CD4-positive, alpha-beta T cell (primary cell): ENCODE data around the gene SLC2A6. TPM values are rescaled to one million over a fixed set of nuclear protein-coding genes. Genes with fewer than 3 reads are reported as not detected.

Experiments
- ATAC-seq: fragments of 200-7000 bp; cut with Tn5 transposase; one replicate; pipeline ENCODE4 v1.10.0; 2022; ENCODE audit warnings: mild to moderate bottlenecking; ENCODE audit not compliant: poor library complexity
- CTCF ChIA-PET: fragments of 350-600 bp; sonication (Branson Sonifier 250); formaldehyde crosslinking; loops from one replicate; lab custom pipeline; 2021; ENCODE audit warnings: antibody characterized with exemption, inconsistent platforms; lab: Charles Lee
- POLR2A ChIA-PET: fragments of 350-600 bp; sonication (Branson Sonifier 250); formaldehyde crosslinking; loops from one replicate; lab custom pipeline; 2021; ENCODE audit warnings: antibody characterized with exemption, inconsistent platforms; lab: Charles Lee
- DNase-seq, 14 experiments: peaks; one replicate each; pipeline ENCODE4 v3.0.0-alpha.2; 2013 to 2020; ENCODE audit warnings: mixed read lengths in 2 of 14
- H3K27ac ChIP-seq, 2 donors: one replicate each; pipeline versions ENCODE4 v1.5.1 to v1.7.0; 2013; ENCODE audit warnings: low read length in 2 of 2, low read depth in 1 of 2, mild to moderate bottlenecking in 1 of 2
- H3K27me3 ChIP-seq, 2 experiments: 1 replicate in 1 of 2; 2 replicates in 1 of 2; pipeline versions ENCODE4 v1.6.1 to v1.7.0; 2013; ENCODE audit warnings: low read length in 2 of 2, control low read depth in 1 of 2, mild to moderate bottlenecking in 1 of 2, moderate library complexity in 1 of 2; ENCODE audit not compliant: insufficient read depth in 2 of 2, control insufficient read depth in 1 of 2
- H3K36me3 ChIP-seq: one replicate; pipeline ENCODE4 v1.6.1; 2013; ENCODE audit warnings: low read length, control low read depth; ENCODE audit not compliant: insufficient read depth
- H3K4me1 ChIP-seq: one replicate; pipeline ENCODE4 v1.6.1; 2013; ENCODE audit warnings: low read length, control low read depth; ENCODE audit not compliant: insufficient read depth
- H3K4me3 ChIP-seq: one replicate; pipeline ENCODE4 v1.5.1; 2013; ENCODE audit warnings: mild to moderate bottlenecking, low read length, moderate library complexity
- H3K9me3 ChIP-seq, 2 experiments: 1 replicate in 1 of 2; 2 replicates in 1 of 2; pipeline versions ENCODE4 v1.6.1 to v1.7.0; 2013; ENCODE audit warnings: low read length in 2 of 2, mild to moderate bottlenecking in 2 of 2, control low read depth in 1 of 2, moderate library complexity in 1 of 2; ENCODE audit not compliant: control insufficient read depth in 1 of 2, insufficient read depth in 1 of 2
- H3K27ac Mint-ChIP-seq: one replicate; pipeline ENCODE4 v1.8.0; 2020; ENCODE audit warnings: mixed read lengths
- H3K27me3 Mint-ChIP-seq: one replicate; pipeline ENCODE4 v1.8.0; 2021; ENCODE audit warnings: mixed read lengths
- H3K36me3 Mint-ChIP-seq: one replicate; pipeline ENCODE4 v1.8.0; 2021; ENCODE audit warnings: low read depth, mixed read lengths
- H3K4me1 Mint-ChIP-seq: one replicate; pipeline ENCODE4 v1.8.0; 2021; ENCODE audit warnings: low read depth, mixed read lengths
- H3K4me3 Mint-ChIP-seq: one replicate; pipeline ENCODE4 v1.8.0; 2020; ENCODE audit warnings: mild to moderate bottlenecking, mixed read lengths
- H3K9me3 Mint-ChIP-seq: one replicate; pipeline ENCODE4 v1.8.0; 2020; ENCODE audit warnings: mixed read lengths
- intact Hi-C, 2 experiments: fragments of 100-400 bp; cut with DNase I in 1 of 2; cut with micrococcal nuclease in 1 of 2; formaldehyde crosslinking; loops; one replicate each; pipeline versions ENCODE4 v1.15.1 to v1.9.0; 2023 to 2025; cut with DNase I, micrococcal nuclease
- total RNA-seq, 174 experiments: library from RNA in 2 of 174; stranded (reverse) in 2 of 174; gene quantifications; one replicate each; pipeline ENCODE4 v1.2.3 and lab custom pipeline; 2021 to 2026
- TF ChIP-seq, protein P1 (sequence below): fragments of 200-600 bp; IDR thresholded peaks from one replicate; pipeline ENCODE4 v1.8.0; 2022; ENCODE audit warnings: antibody characterized with exemption, mild to moderate bottlenecking

The SLC2A6 gene
- total RNA-seq, 2 experiments from 2014 or later = 1.8 to 3.2 TPM

DNA sequence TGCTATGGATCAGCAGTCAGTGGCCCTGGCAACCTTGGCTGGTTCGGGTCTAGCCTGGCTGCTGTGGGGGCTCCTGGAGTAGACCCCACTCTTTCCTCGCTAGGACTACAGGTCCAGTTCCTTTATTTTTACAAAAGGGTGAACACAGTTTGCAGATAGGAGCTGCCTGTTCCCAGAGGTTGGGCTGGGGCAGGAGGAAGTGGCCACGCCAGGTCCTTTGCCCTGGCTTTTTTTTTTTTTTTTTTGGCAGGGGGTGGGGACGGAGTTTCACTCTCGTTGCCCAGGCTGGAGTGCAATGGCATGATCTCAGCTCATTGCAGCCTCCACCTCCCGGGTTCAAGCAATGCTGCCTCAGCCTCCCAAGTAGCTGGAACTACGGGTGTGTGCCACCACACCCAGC is 7.9 kb downstream of the SLC2A6 start:
- Histone ChIP-seq H3K4me1 (no peaks in the 10 kb centered on the region), H3K27me3 (no peaks in the 10 kb centered on the region), H3K9me3 (no peaks in the 10 kb centered on the region), H3K27ac (no peak overlapping the region), H3K36me3 (no peaks in the 10 kb centered on the region), H3K4me3 (no peak overlapping the region)
- no peaks in the 10 kb centered on the region for H3K27me3 Mint-ChIP-seq
- ATAC-seq (no peak), DNase-seq (no peak)
- no peaks in the 10 kb centered on the region for H3K36me3 Mint-ChIP-seq
- no peaks in the 10 kb centered on the region for H3K9me3 Mint-ChIP-seq
- intact Hi-C loops = no loop called here
- CTCF ChIA-PET = no interaction called here
- H3K4me1 Mint-ChIP-seq = no peaks in the 10 kb centered on the region
- H3K27ac Mint-ChIP-seq = no peak overlapping the region
- TF ChIP-seq, protein P1, sequence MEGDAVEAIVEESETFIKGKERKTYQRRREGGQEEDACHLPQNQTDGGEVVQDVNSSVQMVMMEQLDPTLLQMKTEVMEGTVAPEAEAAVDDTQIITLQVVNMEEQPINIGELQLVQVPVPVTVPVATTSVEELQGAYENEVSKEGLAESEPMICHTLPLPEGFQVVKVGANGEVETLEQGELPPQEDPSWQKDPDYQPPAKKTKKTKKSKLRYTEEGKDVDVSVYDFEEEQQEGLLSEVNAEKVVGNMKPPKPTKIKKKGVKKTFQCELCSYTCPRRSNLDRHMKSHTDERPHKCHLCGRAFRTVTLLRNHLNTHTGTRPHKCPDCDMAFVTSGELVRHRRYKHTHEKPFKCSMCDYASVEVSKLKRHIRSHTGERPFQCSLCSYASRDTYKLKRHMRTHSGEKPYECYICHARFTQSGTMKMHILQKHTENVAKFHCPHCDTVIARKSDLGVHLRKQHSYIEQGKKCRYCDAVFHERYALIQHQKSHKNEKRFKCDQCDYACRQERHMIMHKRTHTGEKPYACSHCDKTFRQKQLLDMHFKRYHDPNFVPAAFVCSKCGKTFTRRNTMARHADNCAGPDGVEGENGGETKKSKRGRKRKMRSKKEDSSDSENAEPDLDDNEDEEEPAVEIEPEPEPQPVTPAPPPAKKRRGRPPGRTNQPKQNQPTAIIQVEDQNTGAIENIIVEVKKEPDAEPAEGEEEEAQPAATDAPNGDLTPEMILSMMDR = no peak
- no peak overlapping the region for H3K4me3 Mint-ChIP-seq
- POLR2A ChIA-PET = no interaction called here

- POLR2A ChIA-PET = no interaction called here
- no peaks in the 10 kb centered on the region for H3K9me3 ChIP-seq
- no peaks in the 10 kb centered on the region for H3K4me1 ChIP-seq
- no peaks in the 10 kb centered on the region for H3K36me3 ChIP-seq
- DNase-seq = no peak
- intact Hi-C loops = no loop called here
- CTCF ChIA-PET = no interaction called here
- no peak overlapping the region for H3K27ac Mint-ChIP-seq
- H3K4me3 Mint-ChIP-seq = no peak overlapping the region
- no peaks in the 10 kb centered on the region for H3K4me1 Mint-ChIP-seq
- no peak for ATAC-seq
- H3K36me3 Mint-ChIP-seq = no peaks in the 10 kb centered on the region
- H3K27me3 ChIP-seq = no peaks in the 10 kb centered on the region
- H3K27me3 Mint-ChIP-seq = no peaks in the 10 kb centered on the region
- TF ChIP-seq, protein P1 = no peak
- H3K27ac ChIP-seq = no peak overlapping the region
- H3K4me3 ChIP-seq = no peak overlapping the region
- H3K9me3 Mint-ChIP-seq = no peaks in the 10 kb centered on the region
Observed at GRCh38 chr9:133470427-133470924, 8.4 kb downstream of the SLC2A6 start.

GRCh38 chr9:133468777-133469421 is 10.0 kb downstream of the SLC2A6 start:
- H3K27me3 Mint-ChIP-seq = no peaks in the 10 kb centered on the region
- ChIA-PET CTCF (no interaction called here), POLR2A (no interaction called here)
- H3K4me3 Mint-ChIP-seq = no peak overlapping the region
- no peaks in the 10 kb centered on the region for H3K9me3 Mint-ChIP-seq
- DNase-seq (no peak), ATAC-seq (no peak)
- Histone ChIP-seq H3K27me3 (no peaks in the 10 kb centered on the region), H3K36me3 (no peaks in the 10 kb centered on the region), H3K4me3 (no peak overlapping the region), H3K4me1 (no peaks in the 10 kb centered on the region), H3K27ac (no peak overlapping the region), H3K9me3 (no peaks in the 10 kb centered on the region)
- intact Hi-C loops = loop anchor here in 1 of 2 experiments (10.0 kb wide), 1 partner anchor 556 kb away; the partner anchor contains the start of gene BRD3OS
- H3K36me3 Mint-ChIP-seq = no peaks in the 10 kb centered on the region
- TF ChIP-seq, protein P1 = no peak
- no peaks in the 10 kb centered on the region for H3K4me1 Mint-ChIP-seq
- no peak overlapping the region for H3K27ac Mint-ChIP-seq
